RWPE1 (cell line): ENCODE data around the gene PARP8.

Source experiments
- CTCF ChIA-PET: fragments of 350-600 bp; sonication (Branson Sonifier 250); formaldehyde crosslinking; extraction: SDS; loops from one replicate; lab custom pipeline; 2021; lab: Yijun Ruan, JAX
- POLR2A ChIA-PET: fragments of 400-600 bp; formaldehyde crosslinking; extraction: SDS; loops from one replicate; lab custom pipeline; 2020; ENCODE audit warnings: antibody characterized with exemption; ENCODE audit not compliant: low non-redundant PET; lab: Yijun Ruan, JAX
- DNase-seq: peaks from one replicate; pipeline ENCODE4 v3.0.0; 2012; ENCODE audit warnings: low spot score
- H3K27ac ChIP-seq: fragments of 450-650 bp; 2 replicates; pipeline ENCODE4 v1.5.1; 2017
- TF ChIP-seq, protein P1 (sequence below): fragments of 450-650 bp; conservative IDR thresholded peaks from 2 replicates; pipeline ENCODE4 v1.5.1; 2017; ENCODE audit warnings: low read depth, mild to moderate bottlenecking

PARP8 gene

GRCh38 chr5:50712479-50712878, 46.0 kb downstream of the PARP8 start:
- POLR2A ChIA-PET, result no interaction called here
- CTCF ChIA-PET, result no interaction called here
- H3K27ac ChIP-seq, result no peak overlapping the region
- no peak for DNase-seq
- TF ChIP-seq, protein P1, sequence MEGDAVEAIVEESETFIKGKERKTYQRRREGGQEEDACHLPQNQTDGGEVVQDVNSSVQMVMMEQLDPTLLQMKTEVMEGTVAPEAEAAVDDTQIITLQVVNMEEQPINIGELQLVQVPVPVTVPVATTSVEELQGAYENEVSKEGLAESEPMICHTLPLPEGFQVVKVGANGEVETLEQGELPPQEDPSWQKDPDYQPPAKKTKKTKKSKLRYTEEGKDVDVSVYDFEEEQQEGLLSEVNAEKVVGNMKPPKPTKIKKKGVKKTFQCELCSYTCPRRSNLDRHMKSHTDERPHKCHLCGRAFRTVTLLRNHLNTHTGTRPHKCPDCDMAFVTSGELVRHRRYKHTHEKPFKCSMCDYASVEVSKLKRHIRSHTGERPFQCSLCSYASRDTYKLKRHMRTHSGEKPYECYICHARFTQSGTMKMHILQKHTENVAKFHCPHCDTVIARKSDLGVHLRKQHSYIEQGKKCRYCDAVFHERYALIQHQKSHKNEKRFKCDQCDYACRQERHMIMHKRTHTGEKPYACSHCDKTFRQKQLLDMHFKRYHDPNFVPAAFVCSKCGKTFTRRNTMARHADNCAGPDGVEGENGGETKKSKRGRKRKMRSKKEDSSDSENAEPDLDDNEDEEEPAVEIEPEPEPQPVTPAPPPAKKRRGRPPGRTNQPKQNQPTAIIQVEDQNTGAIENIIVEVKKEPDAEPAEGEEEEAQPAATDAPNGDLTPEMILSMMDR, result no peak

GRCh38 chr5:50715001-50715400, 48.6 kb downstream of the PARP8 start:
- no peak for DNase-seq
- POLR2A ChIA-PET, result no interaction called here

GRCh38 chr5:50716134-50716533, 49.7 kb downstream of the PARP8 start:
- CTCF ChIA-PET, result no interaction called here
- DNase-seq, result no peak
- TF ChIP-seq, protein P1, result no peak
- POLR2A ChIA-PET, result no interaction called here
- H3K27ac ChIP-seq, result no peak overlapping the region

More at GRCh38 chr5:50715001-50715400, 48.6 kb downstream of the PARP8 start:
- CTCF ChIA-PET, result no interaction called here
- TF ChIP-seq, protein P1, result no peak
- H3K27ac ChIP-seq, result no peak overlapping the region

- ChIA-PET CTCF (no interaction called here), POLR2A (no interaction called here)
- DNase-seq, result no peak
- H3K27ac ChIP-seq, result no peak overlapping the region
- TF ChIP-seq, protein P1, result no peak
Measured at GRCh38 chr5:50717651-50718050, 51.2 kb downstream of the PARP8 start.

DNA sequence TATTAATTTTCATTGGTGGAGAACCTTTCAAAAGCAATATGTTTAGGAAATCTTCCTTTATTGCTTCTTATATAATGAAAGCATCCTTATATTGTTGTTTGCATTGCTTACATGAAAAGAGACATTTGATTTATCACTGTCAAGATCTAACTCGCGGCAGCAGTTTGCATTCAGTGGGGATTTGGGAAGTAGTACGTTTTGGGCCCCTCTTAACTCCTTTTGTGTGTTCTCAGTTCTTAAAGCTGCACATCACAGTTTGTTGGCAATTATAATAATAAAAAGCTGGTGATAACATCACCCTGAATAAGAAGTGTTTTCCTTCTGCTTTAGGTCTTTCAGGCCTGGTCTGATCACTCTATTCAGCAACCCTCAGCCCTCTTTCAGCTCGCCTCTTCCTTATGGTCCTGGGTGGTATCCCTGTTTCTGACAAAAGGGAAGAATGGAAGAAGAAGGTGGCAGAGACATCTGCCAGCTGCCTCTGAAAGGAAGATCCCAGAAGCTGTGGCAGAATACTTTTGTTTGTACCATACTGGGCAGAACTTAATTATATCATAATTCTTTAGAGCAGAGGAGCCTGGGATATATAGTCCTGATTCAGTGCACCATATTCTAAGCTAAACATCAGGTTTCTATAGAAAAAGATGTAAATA, 53.7 kb downstream of the PARP8 start:
- TF ChIP-seq, protein P1, result no peak
- no peak overlapping the region for H3K27ac ChIP-seq
- no peak for DNase-seq
- CTCF ChIA-PET, result interaction anchor here (0.6 to 0.7 kb wide), 2 partner anchors 22 to 243 kb away, joined by 3 to 4 read pairs; no protein-coding TSS in a partner anchor
- POLR2A ChIA-PET, result no interaction called here

DNA sequence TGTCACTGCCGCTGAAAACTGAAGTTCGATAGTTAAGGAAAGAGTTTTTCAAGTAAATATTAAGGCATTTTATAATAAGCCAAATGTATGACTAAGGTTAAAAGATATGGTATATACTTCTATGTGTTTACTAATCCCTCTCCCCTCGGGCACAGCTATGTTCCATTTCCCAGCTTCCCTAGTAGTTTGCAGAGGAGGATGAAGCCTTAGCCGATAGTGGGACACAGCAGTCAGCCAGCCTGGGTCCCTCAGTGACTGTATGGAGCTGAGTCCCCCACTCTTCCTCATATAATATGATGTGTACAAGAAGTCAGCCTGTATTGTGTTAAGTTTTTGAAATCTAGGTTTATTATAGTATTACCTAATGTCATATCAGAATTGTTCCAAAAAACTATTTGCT, 55.8 kb downstream of the PARP8 start:
- TF ChIP-seq, protein P1, result no peak
- H3K27ac ChIP-seq, result no peak overlapping the region
- ChIA-PET CTCF (no interaction called here), POLR2A (no interaction called here)
- DNase-seq, result no peak
